K562 (cell line): ENCODE results near the gene SLC35G2. TPM values are rescaled to one million over a fixed set of nuclear protein-coding genes. Genes with fewer than 3 reads are reported as not detected.

Experiments used
- ATAC-seq: fragments of 200-7000 bp; cut with Tn5 transposase; 3 replicates; pipeline ENCODE4 v1.9.1; 2020; ENCODE audit warnings: moderate library complexity
- BruUV-seq: library from RNA; stranded (reverse); fragments of 400-500 nt; replicated peaks from 2 replicates; lab custom pipeline; 2021; lab: Mats Ljungman, UMichigan
- CTCF ChIA-PET: fragments of 300-600 bp; formaldehyde crosslinking; extraction: SDS; loops from one replicate; lab custom pipeline; 2021; ENCODE audit warnings: low intra/inter-chr PET ratio; lab: Yijun Ruan, JAX
- POLR2A ChIA-PET: fragments of 300-600, 350-650 bp; sonication (Branson Sonifier 250); formaldehyde crosslinking; extraction: SDS; loops from one replicate; lab custom pipeline; 2021; ENCODE audit warnings: antibody characterized with exemption, inconsistent platforms; lab: Yijun Ruan, JAX
- DNase-seq, 4 experiments: peaks; one replicate each; pipeline versions ENCODE4 v3.0.0 to v3.0.0-alpha.2; 2011 to 2018; ENCODE audit warnings: low spot score in 3 of 4, mixed read lengths in 3 of 4; ENCODE audit errors: extremely low read depth in 1 of 4
- FAIRE-seq: peaks from 2 replicates; lab custom pipeline; 2011; peaks lifted over from hg19 to GRCh38; lab: Jason Lieb, UNC
- H2AFZ ChIP-seq: 2 replicates; pipeline ENCODE4 v1.6.0; 2011; ENCODE audit warnings: low read depth, low read length, control low read depth, inconsistent platforms
- H3K27ac ChIP-seq: fragments of 200-600 bp; 3 replicates; pipeline ENCODE4 v1.8.0; 2011; ENCODE audit warnings: low read depth, mild to moderate bottlenecking, control low read depth, inconsistent platforms, low read length, moderate library complexity, mixed read lengths; ENCODE audit errors: extremely low read depth
- H3K27me3 ChIP-seq, 2 experiments: fragments of 300-600 bp in 1 of 2; 2 replicates in 1 of 2; 3 replicates in 1 of 2; pipeline versions ENCODE4 v1.6.0 to v1.8.0; 2011; ENCODE audit warnings: inconsistent platforms in 2 of 2, low read length in 2 of 2, mild to moderate bottlenecking in 1 of 2, mixed read lengths in 1 of 2, moderate library complexity in 1 of 2; ENCODE audit not compliant: control insufficient read depth in 2 of 2, insufficient read depth in 2 of 2
- H3K36me3 ChIP-seq: fragments of 300-600 bp; 3 replicates; pipeline ENCODE4 v1.8.0; 2011; ENCODE audit warnings: mild to moderate bottlenecking, low read length, inconsistent platforms; ENCODE audit not compliant: control insufficient read depth, insufficient read depth
- H3K4me1 ChIP-seq, 2 experiments: fragments of 200-600 bp in 1 of 2; replicated peaks in 1 of 2; 2 replicates in 1 of 2; 3 replicates in 1 of 2; pipeline versions ENCODE4 v1.5.1 to v1.8.0; 2011; ENCODE audit warnings: inconsistent platforms in 2 of 2, low read length in 2 of 2, mild to moderate bottlenecking in 1 of 2, mixed read lengths in 1 of 2, moderate library complexity in 1 of 2; ENCODE audit not compliant: control insufficient read depth in 2 of 2, insufficient read depth in 2 of 2
- H3K4me2 ChIP-seq: 2 replicates; pipeline ENCODE4 v1.6.1; 2011; ENCODE audit warnings: low read length, control low read depth, inconsistent platforms, mixed read lengths; ENCODE audit not compliant: insufficient read depth
- H3K4me3 ChIP-seq: fragments of 200-600 bp; sonication (generic), shearing (Covaris generic); 2 replicates; pipeline ENCODE4 v1.5.1; 2016; ENCODE audit warnings: control low read depth, inconsistent platforms
- H3K79me2 ChIP-seq: fragments of 200-600 bp; 3 replicates; pipeline ENCODE4 v1.8.0; 2011; ENCODE audit warnings: low read length, inconsistent platforms; ENCODE audit not compliant: control insufficient read depth, insufficient read depth
- H3K9ac ChIP-seq, 2 experiments: 2 replicates each; pipeline versions ENCODE4 v1.6.0 to v1.6.1; 2011; ENCODE audit warnings: low read depth in 2 of 2, low read length in 2 of 2, control low read depth in 1 of 2, inconsistent platforms in 1 of 2, mild to moderate bottlenecking in 1 of 2, mixed read lengths in 1 of 2; ENCODE audit not compliant: insufficient read depth in 1 of 2
- H3K9me1 ChIP-seq: one replicate; pipeline ENCODE4 v1.6.0; 2011; ENCODE audit warnings: inconsistent platforms, mild to moderate bottlenecking, low read length, moderate library complexity; ENCODE audit not compliant: control insufficient read depth, insufficient read depth
- H3K9me3 ChIP-seq: replicated peaks from 2 replicates; pipeline ENCODE4 v1.5.1; 2011; ENCODE audit warnings: low read depth, low read length, inconsistent platforms; ENCODE audit not compliant: control insufficient read depth, insufficient read depth
- H4K20me1 ChIP-seq: replicated peaks from 2 replicates; pipeline ENCODE4 v1.6.1; 2011; ENCODE audit warnings: low read length, inconsistent platforms, mixed read lengths; ENCODE audit not compliant: control insufficient read depth, insufficient read depth
- GMEB1 ChIP-seq: fragments of 250-450 bp; sonication (Bioruptor Pico); IDR thresholded peaks from 2 replicates; pipeline ENCODE4 v1.4.0; 2020; ENCODE audit warnings: mild to moderate bottlenecking
- HNRNPL ChIP-seq: fragments of 200-400 bp; formaldehyde crosslinking; IDR thresholded peaks from 2 replicates; pipeline ENCODE4 v1.6.1; 2017; ENCODE audit warnings: low read depth, mild to moderate bottlenecking, low read length
- ILK ChIP-seq: fragments of 450-650 bp; IDR thresholded peaks from 2 replicates; pipeline ENCODE4 v1.6.1; 2016; ENCODE audit warnings: missing genetic modification characterization, low read depth, mild to moderate bottlenecking, missing compliant biosample characterization, moderate library complexity, borderline replicate concordance
- PHB ChIP-seq: fragments of 250-450 bp; sonication (Bioruptor Pico); IDR thresholded peaks from 2 replicates; pipeline ENCODE4 v1.5.0; 2021
- PRDM10 ChIP-seq: fragments of 450-650 bp; IDR thresholded peaks from 2 replicates; pipeline ENCODE4 v1.6.1; 2018; ENCODE audit not compliant: partially characterized antibody
- RUNX1 ChIP-seq: sonication (generic); IDR thresholded peaks from 2 replicates; pipeline ENCODE4 v1.6.1; 2016; ENCODE audit warnings: antibody characterized with exemption, low read depth
- WGBS: fragments of 100-300 bp; shearing (Covaris generic); methylation state at CpG from one replicate; pipeline ENCODE4 v1.1.6; 2016; ENCODE audit warnings: low coverage, mixed read lengths; ENCODE audit not compliant: insufficient coverage; ENCODE audit errors: missing lambda C conversion rate; 5-methylcytosine and 5-hydroxymethylcytosine counted together
- in situ Hi-C: fragments of 300-500 bp; cut with MboI; formaldehyde crosslinking; loops from 4 replicates; pipeline ENCODE4 v1.15.0; 2018; ENCODE audit warnings: inconsistent platforms, mixed read lengths
- intact Hi-C: fragments of 100-400 bp; cut with micrococcal nuclease; formaldehyde crosslinking; loops from 2 replicates; pipeline ENCODE4 v1.14.2; 2022
- polyA plus RNA-seq, 8 experiments: library from polyadenylated mRNA; depleted of rRNA in 4 of 8; stranded (reverse) in 5 of 8; unstranded in 3 of 8; fragments of >200 nt; fragmentation: Nextera tagmentation in 2 of 8; fragmentation: Illumina TruSeq in 1 of 8; extraction: Ambion mirVana in 2 of 8; extraction: Trizol in 1 of 8; gene quantifications; 2 replicates each; pipeline versions ENCODE4 v1.2.1 to v1.2.3, GENCODE V29; 2011 to 2014; ENCODE audit warnings: inconsistent platforms in 1 of 8, missing spikeins in 1 of 8
- total RNA-seq, 7 experiments: library from RNA; depleted of rRNA in 6 of 7; stranded (reverse); fragments of >200 nt in 6 of 7; fragmentation: Illumina TruSeq in 2 of 7; extraction: Trizol in 2 of 7; gene quantifications; 2 replicates each; pipeline versions ENCODE4 v1.2.1 to v1.2.3, GENCODE V29; 2011 to 2021; ENCODE audit warnings: low replicate concordance in 1 of 7

Gene SLC35G2
- total and polyA plus RNA-seq, 9 of the 15 experiments (the other 6 are each of a cell fraction or from before 2014, with no cell fraction given), result 2.6 to 5.9 (median 3.2) TPM

GRCh38 chr3:136889947-136890346 lies 71.0 kb downstream of the SLC35G2 start:
- no TSS peak for BruUV-seq
- no peak for FAIRE-seq

More at GRCh38 chr3:136889947-136890346, 71.0 kb downstream of the SLC35G2 start:
- POLR2A ChIA-PET, result no interaction called here
- ATAC-seq, result no peak
- 98% methylated on average over 17 of the region's 24 CpGs for WGBS
- no peaks in the 10 kb centered on the region for H3K9me3 ChIP-seq
- H3K27me3 ChIP-seq, result no peaks in the 10 kb centered on the region
- no peak for TF ChIP-seq GMEB1 (CRISPR knock-in tag)
- no peak for TF ChIP-seq HNRNPL
- no peak for TF ChIP-seq PHB
- TF ChIP-seq RUNX1, result no peak
- TF ChIP-seq ILK (tag), result no peak
- TF ChIP-seq PRDM10, result no peak
- TF ChIP-seq, all 486 proteins: peak for 0
- Histone ChIP-seq H3K36me3 (no peaks in the 10 kb centered on the region; the same call in 2 of the 3 replicates), H3K4me1 (peaks cover 2 to 6% of the 10 kb centered on the region in 2 experiments; a peak in 3 of 5 replicates), H2AFZ (no peak overlapping the region), H4K20me1 (peaks cover 21% of the 10 kb centered on the region; the same call in 1 of the 2 replicates), H3K79me2 (peaks cover 82% of the 10 kb centered on the region), H3K9ac (no peak overlapping the region), H3K4me3 (no peak overlapping the region), H3K27ac (no peak overlapping the region), H3K9me1 (no peaks in the 10 kb centered on the region), H3K4me2 (no peak overlapping the region)
- in situ Hi-C loops (no loop called here), intact Hi-C loops (no loop called here)
- CTCF ChIA-PET, result no interaction called here
- DNase-seq, result no peak
